Measurements from ENCODE around the gene MRM3. TPM values are rescaled to one million over a fixed set of nuclear protein-coding genes. Genes with fewer than 3 reads are reported as not detected.
A peak's percentile ranks its signal among the peaks of the same experiment; 100 is the strongest.
"Not testable (repeated sequence)": the region's sequence is repeated elsewhere in the genome, so short reads cannot be mapped to it uniquely, and the experiment has no call there.

Gene MRM3
- total RNA-seq, 1 donor from 2014 or later = 29.3 TPM

DNA sequence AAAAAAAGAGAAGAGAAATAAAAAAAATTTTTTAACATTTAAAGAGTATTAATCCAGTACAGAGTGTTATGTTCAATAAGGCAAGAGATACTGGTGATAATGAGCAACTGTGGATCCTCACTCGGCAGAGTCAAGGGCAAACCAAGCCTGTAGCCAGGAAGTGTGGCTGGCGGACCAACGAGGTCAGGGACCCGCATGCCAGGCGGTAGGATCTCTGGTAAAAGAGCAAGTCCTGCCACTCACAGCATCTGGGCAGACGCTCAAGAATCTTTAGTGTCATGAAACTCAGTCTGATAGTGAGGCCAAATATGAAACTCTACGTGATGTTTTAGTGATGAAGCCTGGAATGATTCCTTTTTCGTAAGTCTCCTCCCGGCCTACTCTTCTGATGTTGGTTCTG lies 21.8 kb upstream of the MRM3 start:
- no peak for DNase-seq (ENCODE audit: low spot score)
- H3K4me1 Mint-ChIP-seq (ENCODE audit: low read depth) = no peaks in the 10 kb centered on the region
- peaks cover 65% of the 10 kb centered on the region for H3K36me3 Mint-ChIP-seq (ENCODE audit: low read depth)

DNA sequence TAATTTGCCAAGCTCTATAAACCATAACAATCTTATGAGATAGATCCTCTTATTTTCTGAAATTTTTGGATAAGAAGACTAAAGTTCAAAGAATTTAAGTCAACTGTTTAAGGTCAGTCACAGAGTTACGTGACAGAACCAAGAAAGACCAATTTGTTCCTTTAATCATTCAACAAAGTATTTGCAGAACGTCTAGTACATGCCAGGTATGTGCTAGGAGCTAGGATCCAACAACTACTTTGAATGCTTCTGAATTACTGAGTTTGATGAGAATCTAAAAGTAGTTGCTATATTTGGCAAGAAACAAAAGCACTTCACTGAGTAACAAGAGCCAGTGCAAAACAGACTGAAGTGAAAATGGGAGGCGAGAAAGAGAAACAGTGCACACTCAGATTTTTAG lies 15.1 kb upstream of the MRM3 start:
- Mint-ChIP-seq H3K27ac (peak overlapping the region; percentile 2), H3K9me3 (no peaks in the 10 kb centered on the region), H3K27me3 (ENCODE audit: low read depth) (no peaks in the 10 kb centered on the region), H3K4me1 (ENCODE audit: low read depth) (no peaks in the 10 kb centered on the region), H3K4me3 (ENCODE audit: low read depth) (no peak overlapping the region), H3K36me3 (ENCODE audit: low read depth) (peaks cover 58% of the 10 kb centered on the region)
- intact Hi-C loops (cut with micrococcal nuclease) = no loop called here
- no peak for DNase-seq (ENCODE audit: low spot score)

More for the DNA sequence above, 21.8 kb upstream of the MRM3 start:
- H3K27ac Mint-ChIP-seq = no peak overlapping the region
- intact Hi-C loops (cut with micrococcal nuclease) = no loop called here
- H3K4me3 Mint-ChIP-seq (ENCODE audit: low read depth) = no peak overlapping the region
- no peaks in the 10 kb centered on the region for H3K27me3 Mint-ChIP-seq (ENCODE audit: low read depth)
- H3K9me3 Mint-ChIP-seq = no peaks in the 10 kb centered on the region

DNA sequence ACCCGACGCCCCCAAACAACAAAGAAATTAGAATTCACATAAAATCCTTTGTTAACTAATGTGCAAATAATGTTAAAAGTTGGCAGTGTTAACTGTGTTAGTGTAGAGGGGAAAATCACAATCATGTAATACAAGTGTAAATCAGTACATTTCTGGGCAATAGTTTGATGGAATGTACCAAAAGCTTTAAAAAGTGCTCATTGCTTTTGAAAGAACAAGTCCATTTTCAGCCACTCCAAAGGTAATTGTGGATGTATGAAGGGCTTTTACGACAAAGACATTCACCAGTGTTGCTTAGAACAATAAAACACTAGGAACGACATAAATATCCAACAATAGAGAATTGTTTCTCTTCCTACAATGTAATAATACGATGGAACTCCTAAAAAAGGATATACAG lies 9.1 kb upstream of the MRM3 start:
- H3K36me3 Mint-ChIP-seq (ENCODE audit: low read depth) = peaks cover 84% of the 10 kb centered on the region
- no peak for DNase-seq (ENCODE audit: low spot score)
- peak overlapping the region; percentile 70 for H3K27ac Mint-ChIP-seq
- no peaks in the 10 kb centered on the region for H3K27me3 Mint-ChIP-seq (ENCODE audit: low read depth)
- no peak overlapping the region for H3K4me3 Mint-ChIP-seq (ENCODE audit: low read depth)
- peaks cover 19% of the 10 kb centered on the region for H3K4me1 Mint-ChIP-seq (ENCODE audit: low read depth)
- no peaks in the 10 kb centered on the region for H3K9me3 Mint-ChIP-seq
- intact Hi-C loops (cut with micrococcal nuclease) = no loop called here

DNA sequence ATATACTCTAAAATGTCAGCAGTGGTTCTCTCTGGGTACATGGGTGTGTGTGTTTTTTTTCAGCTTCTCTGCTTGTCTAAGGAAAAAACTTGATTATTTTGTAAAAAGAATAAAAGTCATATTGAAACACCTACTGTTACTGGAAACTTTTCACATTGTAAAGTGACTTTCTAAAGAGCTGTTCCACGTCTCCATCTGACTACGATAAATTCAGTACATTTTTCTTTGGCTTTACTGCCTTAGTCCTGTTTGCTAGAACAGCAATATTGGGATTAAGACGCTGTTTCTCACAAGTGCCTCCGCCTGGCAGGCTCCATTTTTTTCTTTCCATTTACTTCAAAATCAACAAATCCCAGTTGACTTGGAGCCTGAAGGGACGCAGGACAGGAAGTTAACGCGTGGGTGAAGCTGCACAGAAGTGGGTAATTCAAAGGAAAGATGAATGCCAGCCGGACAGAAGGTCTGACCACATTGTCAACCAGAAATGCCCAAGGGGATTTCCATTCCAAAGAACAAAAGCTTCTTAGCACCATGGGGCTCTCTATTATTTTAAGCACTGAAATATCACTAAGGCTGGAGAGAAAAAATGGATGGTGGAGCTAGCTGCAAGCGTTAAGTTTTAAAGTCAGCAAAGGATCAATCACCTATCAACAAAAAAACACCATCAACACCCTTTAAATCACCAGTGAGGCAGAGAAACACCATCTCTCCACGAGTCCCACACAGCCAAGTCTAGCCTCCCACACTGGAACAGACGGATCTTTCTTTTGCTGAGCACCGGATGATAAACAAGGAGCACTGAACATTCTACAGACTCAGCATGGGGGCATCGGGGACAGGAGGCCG lies 8.5 kb upstream of the MRM3 start:
- Mint-ChIP-seq H3K4me3 (ENCODE audit: low read depth) (peak overlapping the region; percentile 41), H3K36me3 (ENCODE audit: low read depth) (peaks cover 87% of the 10 kb centered on the region), H3K27me3 (ENCODE audit: low read depth) (no peaks in the 10 kb centered on the region), H3K27ac (peak overlapping the region; percentile 89), H3K9me3 (no peaks in the 10 kb centered on the region), H3K4me1 (ENCODE audit: low read depth) (peaks cover 19% of the 10 kb centered on the region)
- no peak for DNase-seq (ENCODE audit: low spot score)
- intact Hi-C loops (cut with micrococcal nuclease) = no loop called here

DNA sequence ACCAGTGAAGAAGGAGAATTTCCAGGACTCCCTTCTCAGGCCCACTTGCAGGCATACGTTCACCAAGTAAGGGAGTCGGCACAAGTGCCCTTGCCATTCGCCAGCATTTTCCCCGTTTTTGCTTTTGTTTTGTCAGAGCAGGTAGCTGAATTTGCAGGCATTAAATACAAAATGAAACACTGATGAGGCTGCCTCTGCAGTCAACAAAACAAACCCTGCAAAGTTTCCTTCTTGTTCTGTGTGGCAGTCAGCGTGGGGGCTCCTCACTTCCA lies 7.9 kb upstream of the MRM3 start:
- Mint-ChIP-seq H3K27me3 (ENCODE audit: low read depth) (no peaks in the 10 kb centered on the region), H3K4me1 (ENCODE audit: low read depth) (peaks cover 19% of the 10 kb centered on the region), H3K4me3 (ENCODE audit: low read depth) (peak overlapping the region; percentile 41), H3K36me3 (ENCODE audit: low read depth) (peaks cover 85% of the 10 kb centered on the region), H3K9me3 (no peaks in the 10 kb centered on the region), H3K27ac (peak overlapping the region; percentile 89)
- intact Hi-C loops (cut with micrococcal nuclease) = no loop called here
- no peak for DNase-seq (ENCODE audit: low spot score)

DNA sequence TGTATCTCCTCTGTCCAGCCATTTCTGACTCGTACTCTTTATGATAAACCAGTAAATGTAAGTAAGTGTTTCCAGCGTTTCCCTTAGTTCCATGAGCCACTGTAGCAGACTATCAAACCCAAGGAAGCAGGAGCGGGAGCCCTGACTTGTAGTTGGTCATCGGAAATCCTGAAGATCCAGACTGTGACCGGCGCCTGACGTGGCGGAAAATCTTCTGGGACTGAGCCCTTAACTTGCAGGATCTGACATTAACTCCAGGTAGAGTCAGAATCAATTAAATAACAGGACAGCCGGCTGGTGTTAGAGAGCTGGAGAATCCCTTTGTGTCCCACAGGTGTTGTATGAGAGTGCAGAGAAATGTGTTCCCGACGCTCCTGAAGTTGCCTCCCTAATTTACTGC lies 4.1 kb upstream of the MRM3 start:
- no peak for DNase-seq (ENCODE audit: low spot score)
- Mint-ChIP-seq H3K36me3 (ENCODE audit: low read depth) (peaks cover 62% of the 10 kb centered on the region), H3K27ac (no peak overlapping the region), H3K4me1 (ENCODE audit: low read depth) (peaks cover 26% of the 10 kb centered on the region), H3K9me3 (no peaks in the 10 kb centered on the region), H3K27me3 (ENCODE audit: low read depth) (no peaks in the 10 kb centered on the region), H3K4me3 (ENCODE audit: low read depth) (no peak overlapping the region)
- intact Hi-C loops (cut with micrococcal nuclease) = no loop called here

DNA sequence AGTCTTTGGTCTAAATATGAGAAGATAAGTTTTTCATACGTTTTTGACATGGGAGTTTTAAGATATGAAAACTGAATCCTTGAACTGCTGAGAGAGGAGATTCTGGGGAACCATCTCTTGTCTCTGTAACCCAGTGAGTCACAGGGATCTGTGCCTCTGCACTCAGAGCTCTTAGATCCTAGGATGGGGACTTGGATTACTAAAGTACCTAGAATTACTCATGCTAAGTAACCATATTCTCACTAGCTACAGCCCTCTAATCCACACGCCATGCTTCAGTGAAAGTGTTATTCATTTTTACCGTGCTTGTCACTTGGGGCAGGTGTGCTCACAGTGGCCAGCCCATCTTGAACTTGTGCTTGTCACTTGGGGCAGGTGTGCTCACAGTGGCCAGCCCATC lies 2.0 kb downstream of the MRM3 start:
- Mint-ChIP-seq H3K27me3 (ENCODE audit: low read depth) (no peaks in the 10 kb centered on the region), H3K9me3 (no peaks in the 10 kb centered on the region), H3K36me3 (ENCODE audit: low read depth) (peaks cover 37% of the 10 kb centered on the region), H3K27ac (peak overlapping the region; percentile 15), H3K4me3 (ENCODE audit: low read depth) (peak overlapping the region; percentile 95), H3K4me1 (ENCODE audit: low read depth) (peaks cover 27% of the 10 kb centered on the region)
- intact Hi-C loops (cut with micrococcal nuclease) = no loop called here
- no peak for DNase-seq (ENCODE audit: low spot score)

DNA sequence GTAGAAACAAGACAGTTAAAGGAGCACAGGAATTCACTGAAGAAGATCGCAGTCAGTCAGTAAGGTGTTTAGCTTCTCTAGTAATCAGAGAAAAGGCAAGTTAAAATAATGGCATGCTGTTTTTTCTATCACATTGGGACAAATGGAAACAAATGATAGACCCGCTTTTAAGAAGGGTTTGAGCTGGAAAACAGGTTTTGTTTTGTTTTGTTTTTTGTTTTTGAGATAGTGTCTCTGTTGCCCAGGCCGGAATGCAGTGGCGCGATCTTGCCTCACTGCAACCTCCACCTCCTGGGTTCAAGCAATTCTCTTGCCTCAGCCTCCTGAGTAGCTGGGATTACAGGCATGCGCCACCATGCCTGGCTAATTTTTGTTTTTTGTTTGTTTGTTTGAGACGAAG lies 3.7 kb downstream of the MRM3 start:
- H3K36me3 Mint-ChIP-seq (ENCODE audit: low read depth) = peaks cover 46% of the 10 kb centered on the region
- H3K9me3 Mint-ChIP-seq; DNase-seq (ENCODE audit: low spot score); H3K4me3 Mint-ChIP-seq (ENCODE audit: low read depth); H3K27ac Mint-ChIP-seq; H3K27me3 Mint-ChIP-seq (ENCODE audit: low read depth); intact Hi-C loops (cut with micrococcal nuclease): not testable (repeated sequence)
- peaks cover 24% of the 10 kb centered on the region for H3K4me1 Mint-ChIP-seq (ENCODE audit: low read depth)

DNA sequence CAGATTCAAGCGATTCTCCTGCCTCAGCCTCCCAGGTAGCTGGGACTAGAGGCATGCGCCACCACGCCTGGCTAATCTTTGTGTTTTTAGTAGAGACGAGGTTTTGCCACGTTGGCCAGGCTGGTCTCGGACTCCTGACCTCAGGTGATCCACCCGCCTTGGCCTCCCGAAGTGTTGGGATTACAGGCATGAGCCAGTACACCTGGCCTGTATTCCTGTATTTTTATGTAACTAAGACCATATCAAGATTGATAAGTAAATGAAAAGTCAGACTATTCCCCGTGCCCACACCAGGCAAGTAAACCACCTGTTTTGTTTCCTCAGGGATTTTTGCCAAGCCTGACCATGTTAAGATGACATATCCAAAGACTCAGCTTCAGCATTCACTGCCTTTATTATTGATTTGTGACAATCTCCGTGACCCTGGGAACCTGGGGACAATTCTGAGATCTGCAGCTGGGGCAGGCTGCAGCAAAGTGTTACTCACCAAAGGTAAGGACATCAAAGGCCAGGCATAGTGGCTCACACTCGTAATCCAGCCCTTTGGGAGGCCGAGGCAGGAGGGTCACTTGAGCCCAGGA lies 5.6 kb downstream of the MRM3 start:
- Mint-ChIP-seq H3K36me3 (ENCODE audit: low read depth) (peaks cover 61% of the 10 kb centered on the region), H3K4me1 (ENCODE audit: low read depth) (peaks cover 18% of the 10 kb centered on the region), H3K4me3 (ENCODE audit: low read depth) (no peak overlapping the region), H3K27ac (no peak overlapping the region), H3K9me3 (no peaks in the 10 kb centered on the region), H3K27me3 (ENCODE audit: low read depth) (no peaks in the 10 kb centered on the region)
- intact Hi-C loops (cut with micrococcal nuclease) = no loop called here
- no peak for DNase-seq (ENCODE audit: low spot score)

DNA sequence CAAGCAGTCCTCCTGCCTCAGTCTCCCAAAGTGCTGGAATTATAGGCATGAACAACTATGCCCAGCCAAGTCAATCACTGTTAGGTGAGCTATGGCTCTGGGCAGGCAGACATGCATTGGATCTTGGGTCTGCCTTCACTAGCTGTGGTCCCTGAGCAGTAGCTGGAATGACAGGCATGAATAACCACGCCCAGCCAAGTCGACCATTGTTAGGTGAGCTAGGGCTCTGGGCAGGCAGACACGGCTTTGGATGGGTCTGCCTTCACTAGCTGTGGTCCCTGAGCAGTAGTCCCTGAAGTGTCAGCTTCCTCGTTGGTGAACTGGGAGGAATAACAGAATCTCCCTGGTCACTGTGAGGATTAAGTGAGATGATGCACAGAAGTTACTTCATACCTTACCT lies 6.4 kb downstream of the MRM3 start:
- Mint-ChIP-seq H3K4me1 (ENCODE audit: low read depth) (peaks cover 14% of the 10 kb centered on the region), H3K9me3 (no peaks in the 10 kb centered on the region), H3K27ac (no peak overlapping the region), H3K4me3 (ENCODE audit: low read depth) (no peak overlapping the region), H3K36me3 (ENCODE audit: low read depth) (peaks cover 58% of the 10 kb centered on the region), H3K27me3 (ENCODE audit: low read depth) (no peaks in the 10 kb centered on the region)
- DNase-seq (ENCODE audit: low spot score) = no peak
- intact Hi-C loops (cut with micrococcal nuclease) = no loop called here

DNA sequence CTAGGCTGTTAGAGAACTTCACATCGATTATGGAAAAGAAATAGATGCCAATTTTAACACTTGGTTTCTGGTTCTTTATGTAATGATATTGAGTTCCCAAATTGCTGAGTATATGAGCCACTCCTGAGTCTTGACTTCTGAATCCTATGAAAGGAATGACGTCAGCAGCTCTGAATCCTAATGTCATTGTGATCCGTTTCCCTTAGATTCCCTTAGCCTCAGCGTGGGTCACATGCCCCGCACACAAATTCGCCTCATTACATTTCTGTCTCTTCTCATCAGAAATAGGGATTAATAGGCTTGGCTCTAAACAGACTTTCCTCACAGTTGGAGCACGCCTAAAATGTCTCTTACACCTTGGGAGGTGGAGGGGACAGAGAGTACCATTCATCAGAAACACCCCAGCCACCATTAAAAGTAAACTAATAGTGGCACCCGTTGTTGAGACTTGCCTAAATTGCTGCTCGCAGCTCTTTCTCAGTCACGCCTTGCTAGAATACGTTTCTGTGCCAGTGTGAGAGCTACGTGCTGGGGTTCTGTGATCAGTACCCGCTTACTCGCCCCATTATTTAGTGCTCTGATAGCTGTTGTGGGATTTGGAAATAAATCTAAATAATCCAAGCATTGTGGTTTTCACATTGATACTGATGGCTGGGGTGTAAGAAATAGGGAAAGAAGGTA lies 7.1 kb downstream of the MRM3 start:
- no peaks in the 10 kb centered on the region for H3K9me3 Mint-ChIP-seq
- no peak for DNase-seq (ENCODE audit: low spot score)
- intact Hi-C loops (cut with micrococcal nuclease) = no loop called here

DNA sequence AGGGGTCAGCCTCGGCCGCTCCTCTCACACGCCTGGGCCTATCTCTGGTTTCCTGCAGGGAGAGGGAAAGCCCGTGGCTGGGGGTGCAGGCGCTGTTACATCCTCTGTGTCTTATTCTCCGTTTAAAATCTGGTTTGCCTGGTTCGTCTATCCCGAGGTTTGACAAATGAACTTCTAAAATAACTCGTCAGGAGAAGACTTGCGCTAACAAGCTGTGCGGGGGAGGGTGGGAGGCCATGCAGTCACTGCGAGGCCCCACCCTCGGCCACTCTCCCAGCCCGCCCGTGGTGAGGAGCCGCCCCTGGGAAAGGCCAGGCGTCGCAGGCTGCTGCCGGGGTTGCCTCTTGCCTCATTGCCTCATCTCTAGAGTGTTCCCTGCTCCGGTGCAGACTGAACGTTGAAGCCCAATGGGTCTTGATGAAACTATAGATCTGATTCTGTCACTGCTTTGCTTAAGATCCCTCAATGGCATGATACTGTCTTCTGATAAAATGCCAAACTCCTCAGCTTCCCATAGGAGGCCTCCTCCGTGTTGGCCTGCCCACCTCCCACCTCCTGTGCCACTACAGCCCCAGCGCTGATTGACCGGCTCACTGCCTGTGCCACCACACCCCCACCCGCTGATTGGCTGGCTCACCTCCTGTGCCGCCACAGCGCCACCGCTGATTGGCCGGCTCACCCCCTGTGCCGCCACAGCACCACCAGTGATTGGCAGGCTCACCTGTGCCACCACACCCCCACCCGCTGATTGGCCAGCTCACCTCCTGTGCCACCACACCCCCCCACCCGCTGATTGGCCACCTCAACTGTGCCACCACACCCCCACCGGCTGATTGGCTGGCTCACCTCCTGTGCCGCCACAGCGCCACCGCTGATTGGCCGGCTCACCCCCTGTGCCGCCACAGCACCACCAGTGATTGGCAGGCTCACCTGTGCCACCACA lies 8.0 kb downstream of the MRM3 start:
- intact Hi-C loops (cut with micrococcal nuclease); H3K4me3 Mint-ChIP-seq (ENCODE audit: low read depth); H3K4me1 Mint-ChIP-seq (ENCODE audit: low read depth); DNase-seq (ENCODE audit: low spot score); H3K27ac Mint-ChIP-seq; H3K27me3 Mint-ChIP-seq (ENCODE audit: low read depth); H3K9me3 Mint-ChIP-seq: not testable (repeated sequence)
- H3K36me3 Mint-ChIP-seq (ENCODE audit: low read depth) = peaks cover 49% of the 10 kb centered on the region

More for the DNA sequence above, 7.1 kb downstream of the MRM3 start:
- Mint-ChIP-seq H3K4me1 (ENCODE audit: low read depth) (peaks cover 7% of the 10 kb centered on the region), H3K36me3 (ENCODE audit: low read depth) (peaks cover 54% of the 10 kb centered on the region), H3K27ac (no peak overlapping the region), H3K4me3 (ENCODE audit: low read depth) (no peak overlapping the region), H3K27me3 (ENCODE audit: low read depth) (no peaks in the 10 kb centered on the region)
